HG02759 (cell line): ENCODE data around the gene WRNIP1.

Experiments
- ATAC-seq: cut with Tn5 transposase; IDR thresholded peaks from one replicate; pipeline ENCODE4 v1.9.1; 2021; ENCODE audit warnings: mild to moderate bottlenecking, moderate library complexity; ENCODE audit not compliant: unreplicated experiment

WRNIP1 gene

DNA sequence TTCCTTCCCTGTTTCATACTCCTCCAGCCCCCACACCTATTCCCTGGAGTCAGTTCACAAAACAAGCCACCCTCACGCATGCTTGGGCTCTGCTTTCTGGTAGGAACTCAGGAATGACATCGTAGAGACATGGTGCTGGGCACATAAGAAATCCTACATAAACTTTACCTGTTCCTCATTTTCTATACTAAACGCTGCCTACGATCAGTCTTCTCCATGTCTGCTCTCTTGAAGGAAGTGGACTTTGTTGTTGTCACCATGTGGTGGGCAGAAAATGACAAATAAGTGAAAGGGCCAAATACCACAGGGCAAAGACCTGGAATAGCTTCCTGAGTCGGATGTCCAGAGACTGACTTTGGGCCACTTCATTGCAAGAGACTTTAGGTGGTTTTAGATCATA is 24.6 kb upstream of the WRNIP1 start:
- ATAC-seq, result no peak

DNA sequence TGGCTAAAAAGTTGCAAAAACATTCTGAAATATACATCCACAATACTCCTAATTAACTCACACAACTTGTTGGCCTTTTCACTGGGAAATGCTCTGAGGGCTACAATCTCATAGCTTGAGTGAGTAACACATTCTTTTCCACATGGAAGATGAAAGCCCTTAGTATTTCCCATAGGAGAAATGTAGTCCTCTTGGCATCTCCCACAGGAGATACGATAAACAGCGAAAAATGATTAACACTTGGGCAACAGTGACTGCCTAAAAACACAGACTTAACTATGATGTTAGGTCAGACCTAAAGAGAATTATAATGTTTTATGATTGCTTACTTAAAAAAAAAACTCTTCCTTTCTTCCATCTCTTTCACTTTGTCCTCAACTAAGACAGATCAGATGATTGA is 23.4 kb upstream of the WRNIP1 start:
- ATAC-seq, result no peak

DNA sequence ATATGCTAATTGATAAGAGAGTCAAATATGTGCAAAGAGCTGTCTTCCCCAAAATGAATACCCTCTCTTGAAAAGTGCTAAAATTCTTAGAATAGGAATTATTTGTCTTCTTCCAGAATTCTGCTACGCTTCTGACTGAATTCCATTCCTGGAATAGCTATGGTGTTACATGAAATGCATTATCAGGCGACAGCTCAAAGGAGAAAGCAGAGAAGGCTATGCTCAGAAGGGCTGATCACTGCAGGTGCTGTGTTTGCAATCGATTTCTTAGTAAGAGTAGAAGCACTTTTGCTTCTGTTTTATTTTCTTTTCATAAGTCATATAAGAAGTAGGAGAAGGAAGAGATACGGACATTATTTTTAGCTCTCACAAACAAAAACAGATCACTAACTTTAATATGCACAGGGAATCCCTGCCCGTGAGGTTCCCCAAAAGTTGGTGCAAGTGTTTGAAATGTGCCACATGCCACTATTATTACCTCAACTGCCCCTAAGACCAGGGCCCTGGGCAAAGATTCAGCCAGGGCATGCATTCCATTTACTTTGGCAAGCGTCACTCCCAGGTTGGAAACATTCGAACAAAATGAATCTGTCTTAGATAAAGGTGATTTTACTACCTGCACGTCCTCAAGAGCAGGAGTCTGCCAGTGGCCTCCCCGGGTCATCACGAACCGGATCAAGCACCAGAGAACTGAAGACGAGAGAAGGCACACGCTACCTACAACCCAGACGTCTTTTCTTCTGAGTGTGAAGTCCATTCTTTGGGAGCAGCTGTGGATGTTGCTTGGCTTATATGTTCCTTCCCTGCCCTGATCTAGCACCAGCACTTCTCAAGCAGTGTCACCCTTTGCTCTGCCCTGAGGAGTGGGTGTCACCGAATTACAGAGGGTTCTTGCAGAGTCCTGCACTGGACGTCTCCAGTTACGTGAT is 21.6 kb upstream of the WRNIP1 start:
- no peak for ATAC-seq

DNA sequence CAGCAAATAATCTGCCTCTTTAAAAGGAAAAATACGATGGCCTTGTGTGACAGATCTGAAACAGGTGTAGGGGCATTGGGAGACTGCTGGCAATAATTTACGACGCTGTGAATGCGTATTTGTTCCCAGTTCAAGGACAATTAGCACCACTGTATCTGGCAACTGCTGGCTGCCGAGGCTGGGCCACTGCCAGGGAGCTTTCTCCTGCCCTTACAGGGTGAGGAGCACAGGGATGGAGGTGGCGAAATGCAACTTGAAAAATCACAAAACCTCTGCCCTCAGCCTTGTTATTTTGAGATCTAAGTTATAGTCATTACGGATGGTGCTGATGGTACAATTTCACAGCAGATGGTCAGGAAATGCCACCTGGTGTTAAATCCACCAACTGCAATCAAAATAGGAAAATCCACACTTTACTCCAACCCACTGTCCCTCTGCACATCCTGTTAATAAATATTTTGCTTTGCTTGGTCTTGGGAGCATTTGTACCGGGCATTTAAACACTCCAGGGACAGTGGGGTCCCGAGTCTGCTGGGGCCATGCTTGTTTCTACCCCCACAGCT is 20.9 kb upstream of the WRNIP1 start:
- ATAC-seq, result no peak

DNA sequence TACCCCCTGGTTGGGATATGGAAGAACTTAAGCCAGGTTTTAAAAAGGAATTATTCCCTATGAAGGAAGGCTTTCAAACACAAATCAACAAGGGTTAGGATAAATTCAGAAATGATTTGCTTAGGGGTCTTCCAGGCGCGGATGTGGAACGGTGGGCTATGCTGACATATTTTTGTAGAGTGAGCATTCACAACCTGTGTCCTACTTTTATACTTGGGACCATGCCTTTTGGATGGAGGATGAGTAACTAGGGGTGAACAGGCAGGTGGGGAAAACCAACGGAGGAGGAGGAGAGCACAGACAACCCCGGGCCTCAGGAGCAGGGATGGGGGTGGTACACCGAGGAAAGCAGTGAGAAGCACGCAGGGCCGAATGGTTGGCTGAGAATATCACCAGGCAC is 20.4 kb upstream of the WRNIP1 start:
- no peak for ATAC-seq

DNA sequence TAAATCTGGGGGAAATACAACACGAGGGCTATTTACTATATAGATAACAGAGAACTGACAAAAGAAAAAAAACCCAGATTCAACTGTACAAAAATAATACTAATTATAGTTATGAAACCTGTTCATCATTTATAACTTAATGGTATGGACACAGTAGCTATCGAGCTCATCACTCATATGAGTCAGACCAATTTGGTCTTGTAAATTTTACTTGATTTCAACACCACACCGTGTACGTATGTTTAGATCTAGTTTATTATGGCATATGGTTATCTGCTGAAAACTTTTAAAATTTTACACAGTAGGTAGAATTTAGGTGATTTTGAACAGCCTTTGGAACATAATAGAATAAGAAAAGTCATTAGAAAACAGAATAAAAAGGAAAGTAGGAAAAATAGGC is 19.9 kb upstream of the WRNIP1 start:
- no peak for ATAC-seq

DNA sequence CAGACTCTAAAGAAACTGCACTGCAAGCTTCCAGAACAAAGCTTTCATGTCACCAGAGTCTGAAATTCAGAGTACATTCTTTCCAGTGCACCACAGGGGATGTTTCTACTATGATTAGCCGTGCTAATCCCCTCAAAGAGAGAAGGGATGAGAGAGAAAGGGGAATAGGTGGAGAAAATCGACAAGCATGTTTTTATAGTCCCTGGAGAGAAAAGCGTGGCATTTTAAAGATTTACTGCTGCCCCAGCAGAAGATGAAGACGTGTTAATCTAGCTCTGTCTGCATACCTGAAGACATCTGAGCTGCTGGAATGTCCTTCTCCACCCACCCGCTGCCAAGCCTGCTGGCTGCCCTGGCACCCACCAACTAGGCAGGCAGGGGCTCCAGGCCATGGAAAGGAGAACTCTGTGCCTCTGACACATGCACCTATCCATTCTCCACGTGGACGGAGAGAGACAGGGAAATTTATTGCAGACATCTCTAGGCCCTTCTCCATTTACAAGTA is 18.6 kb upstream of the WRNIP1 start:
- ATAC-seq, result no peak

DNA sequence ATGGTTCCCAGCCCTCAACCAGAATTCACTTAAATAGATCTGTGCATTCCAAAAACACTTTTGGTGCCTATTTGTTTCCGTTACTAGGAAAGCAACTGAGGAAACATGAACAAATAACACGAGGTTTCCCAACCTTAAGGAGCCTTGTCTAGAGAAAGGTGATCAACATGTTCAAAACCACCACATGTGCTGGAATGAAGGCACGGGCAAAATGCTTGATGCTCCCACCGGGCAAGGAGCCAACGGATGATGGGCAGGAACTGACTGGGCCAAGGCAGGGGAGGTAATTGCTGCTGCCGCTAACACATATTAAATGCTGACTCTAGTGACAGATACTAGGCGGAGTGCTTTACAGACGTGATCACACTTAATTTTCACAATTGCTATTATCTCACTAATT is 17.0 kb upstream of the WRNIP1 start:
- no peak for ATAC-seq

DNA sequence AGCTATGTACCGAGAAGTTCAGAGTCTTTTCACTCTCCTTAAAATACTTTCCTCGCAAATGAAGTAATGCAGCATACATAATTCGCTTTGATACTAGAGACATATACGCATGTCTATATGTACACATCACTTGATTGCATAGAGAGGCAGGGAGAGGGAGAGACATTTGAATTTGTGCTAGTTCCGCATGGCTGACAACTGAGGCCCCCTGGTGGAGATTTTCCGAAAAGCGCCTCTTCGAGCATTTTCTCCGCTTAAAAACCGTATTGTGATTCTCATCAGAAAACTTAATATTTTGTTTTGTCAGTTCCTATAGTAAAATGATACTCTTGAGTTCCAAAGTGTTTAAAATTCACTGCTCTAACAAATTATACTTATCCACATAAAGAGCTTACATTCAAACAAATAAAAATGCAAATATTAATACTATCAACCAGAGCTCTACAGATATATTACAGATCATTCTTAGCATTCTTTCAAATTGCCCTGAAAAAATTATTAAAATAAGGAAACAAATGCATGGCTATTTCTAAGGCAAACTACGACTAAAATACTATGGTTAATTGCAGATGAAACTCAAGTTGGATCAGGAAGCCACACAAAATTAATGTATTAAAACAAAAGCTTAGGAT is 15.1 kb upstream of the WRNIP1 start:
- ATAC-seq, result no peak

DNA sequence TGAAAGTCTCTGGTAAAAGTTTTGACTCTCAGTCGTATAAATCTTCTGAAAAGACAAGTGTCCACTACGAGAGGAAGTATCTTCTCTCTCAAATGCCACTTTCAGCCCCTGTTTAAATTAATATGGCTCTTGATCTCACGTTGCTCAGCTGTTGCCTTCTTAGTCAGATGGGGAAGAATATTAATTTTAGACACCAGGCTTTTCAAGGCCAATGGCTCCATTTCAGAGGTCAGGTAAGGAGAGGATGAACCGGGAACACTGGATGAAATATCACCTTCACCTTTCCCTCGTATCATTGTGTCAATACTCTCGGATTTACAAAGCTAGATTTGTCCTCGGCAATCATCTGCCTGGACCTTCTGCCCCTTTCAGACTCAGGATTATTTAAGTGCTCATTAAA is 14.4 kb upstream of the WRNIP1 start, which contains the start of gene MYLK4:
MYLK4 (minus strand) TSS at position 91 of the 400 bp plus-strand sequence. CDS start 1,628 bp downstream, outside the sequence.
- ATAC-seq, result no peak

DNA sequence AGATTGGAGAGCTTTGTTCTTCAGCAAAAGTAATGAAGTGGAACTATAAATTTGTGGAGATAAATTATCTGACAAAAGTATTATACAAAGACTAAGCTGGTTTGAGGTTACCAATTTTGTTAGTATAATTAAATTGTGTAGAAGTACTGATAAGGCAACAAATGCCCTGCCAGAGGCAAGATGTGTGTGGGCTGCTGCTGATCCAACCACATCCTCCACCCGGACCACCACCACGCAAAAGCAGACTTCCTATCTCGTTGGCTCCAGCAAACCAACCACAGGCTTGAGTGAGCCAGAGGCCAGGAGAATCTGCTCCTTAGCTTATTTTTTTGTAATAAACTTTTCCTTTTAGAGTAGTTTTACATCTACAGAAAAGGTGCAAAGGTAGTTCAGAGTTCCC is 13.3 kb upstream of the WRNIP1 start:
- no peak for ATAC-seq

DNA sequence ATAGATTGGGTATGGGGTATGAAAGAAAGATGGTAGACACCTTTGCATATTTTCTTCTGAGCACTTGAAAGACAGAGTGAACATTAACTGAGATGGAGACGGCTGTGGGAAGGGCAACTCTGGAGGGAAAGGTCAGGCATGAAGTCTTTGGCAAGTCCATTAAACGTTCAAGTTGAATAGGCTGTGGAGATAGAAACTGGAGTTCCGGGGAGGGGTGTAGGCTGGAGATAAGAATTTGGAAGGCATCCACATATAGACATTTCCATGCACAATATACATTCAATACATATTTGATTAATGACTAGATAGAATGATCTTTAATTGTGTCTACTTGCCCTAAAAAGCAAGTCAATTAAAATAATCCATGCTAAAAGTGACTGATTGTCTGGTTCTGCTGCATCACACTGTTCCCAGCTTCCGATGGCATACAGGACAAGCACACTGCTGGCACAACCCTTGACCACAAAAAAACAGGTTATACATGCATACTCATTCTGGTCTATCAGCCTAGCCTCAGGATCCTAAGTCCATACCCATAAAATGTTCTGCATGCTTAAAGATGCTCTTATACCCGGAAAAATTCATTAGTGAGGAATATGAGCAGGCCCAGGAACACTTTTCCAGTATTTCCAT is 12.6 kb upstream of the WRNIP1 start:
- ATAC-seq, result no peak

DNA sequence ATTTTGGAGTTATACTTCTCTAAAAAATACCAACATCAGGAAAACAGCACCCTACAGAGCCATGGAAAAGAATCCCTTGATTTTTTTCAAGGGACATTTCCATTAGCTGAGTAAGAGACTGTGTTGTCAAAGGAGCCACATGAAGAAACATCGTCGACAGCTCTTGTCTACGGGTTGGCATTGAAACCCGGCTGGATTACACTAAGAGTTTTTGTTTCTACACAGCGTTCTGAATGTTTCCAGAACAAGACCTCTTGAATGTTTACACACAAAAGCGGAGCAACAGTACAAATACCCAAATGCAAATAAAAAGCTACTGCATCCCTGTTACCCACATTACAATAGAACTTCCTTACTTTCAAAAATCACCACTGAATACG is 12.1 kb upstream of the WRNIP1 start:
- no peak for ATAC-seq

DNA sequence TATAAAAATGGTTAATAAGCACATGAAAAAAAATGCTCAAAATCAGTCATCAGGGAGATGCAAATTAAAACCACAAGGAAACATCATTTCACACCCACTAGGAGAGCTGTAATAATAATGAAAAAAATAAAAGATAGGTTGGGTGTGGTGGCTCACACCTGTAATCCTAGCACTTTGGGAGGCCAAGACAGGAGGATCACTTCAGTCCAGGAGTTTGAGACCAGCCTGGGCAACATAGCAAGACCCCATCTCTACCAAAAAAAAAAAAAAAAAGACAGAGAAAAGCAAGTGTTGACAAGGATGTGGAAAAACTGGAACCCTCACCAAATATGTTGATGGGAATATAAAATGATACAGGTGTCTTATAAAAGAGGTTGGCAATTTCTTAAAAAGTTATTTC is 11.4 kb upstream of the WRNIP1 start:
- no peak for ATAC-seq

DNA sequence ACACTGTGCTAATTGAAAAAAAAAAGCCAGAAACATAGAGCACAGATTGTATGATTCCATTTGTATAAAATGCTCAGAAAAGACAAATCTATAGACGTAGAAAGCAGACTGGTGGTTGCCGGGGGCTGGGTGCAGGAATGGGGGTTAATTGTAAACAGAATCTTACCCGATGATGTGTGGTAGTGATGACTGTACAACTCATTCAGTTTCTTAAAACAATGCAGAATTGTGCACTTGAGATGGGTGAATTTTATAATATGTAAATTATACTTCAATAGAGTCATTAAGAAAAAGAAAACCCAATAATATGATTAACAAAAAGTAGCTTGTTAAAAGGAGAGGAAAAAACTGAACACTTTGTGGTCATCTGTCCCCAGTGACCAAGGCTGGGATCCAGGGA is 10.8 kb upstream of the WRNIP1 start:
- no peak for ATAC-seq

DNA sequence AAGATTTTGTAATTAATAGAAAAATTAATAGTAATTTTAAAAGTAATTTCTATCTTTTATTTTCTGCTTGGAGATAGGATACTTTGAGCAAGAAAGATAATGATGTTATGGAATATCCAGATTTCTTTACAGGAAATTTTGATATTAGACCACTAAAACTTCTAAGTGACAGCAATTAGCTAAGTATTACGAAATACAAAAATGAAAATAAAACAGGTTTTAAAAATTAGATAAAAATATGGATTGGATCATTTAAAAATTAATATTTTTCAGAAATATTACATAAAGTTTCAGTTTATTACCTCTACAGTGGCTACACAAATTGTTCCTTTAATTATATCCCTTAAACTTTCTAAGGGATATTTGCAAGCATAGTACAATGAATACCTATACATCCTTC is 10.3 kb upstream of the WRNIP1 start:
- ATAC-seq, result no peak

DNA sequence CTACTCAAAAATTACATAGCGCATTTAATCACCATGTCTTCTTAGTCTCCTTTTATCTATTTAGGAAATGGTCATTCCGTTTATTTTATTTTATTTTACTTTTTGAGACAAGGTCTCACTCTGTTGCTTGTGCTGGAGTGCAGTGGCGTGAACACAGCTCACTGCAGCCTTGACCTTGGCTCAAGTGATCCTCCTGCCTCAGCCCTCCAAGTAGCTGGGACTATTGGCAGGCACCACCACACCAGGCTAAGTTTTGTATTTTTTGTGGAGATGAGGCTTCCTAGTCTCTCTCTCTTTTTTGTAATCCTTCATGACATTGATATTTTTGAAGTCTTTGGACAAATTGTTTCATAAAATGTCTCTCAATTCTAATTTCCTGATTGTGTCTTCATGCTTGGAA is 9.7 kb upstream of the WRNIP1 start:
- ATAC-seq, result no peak

DNA sequence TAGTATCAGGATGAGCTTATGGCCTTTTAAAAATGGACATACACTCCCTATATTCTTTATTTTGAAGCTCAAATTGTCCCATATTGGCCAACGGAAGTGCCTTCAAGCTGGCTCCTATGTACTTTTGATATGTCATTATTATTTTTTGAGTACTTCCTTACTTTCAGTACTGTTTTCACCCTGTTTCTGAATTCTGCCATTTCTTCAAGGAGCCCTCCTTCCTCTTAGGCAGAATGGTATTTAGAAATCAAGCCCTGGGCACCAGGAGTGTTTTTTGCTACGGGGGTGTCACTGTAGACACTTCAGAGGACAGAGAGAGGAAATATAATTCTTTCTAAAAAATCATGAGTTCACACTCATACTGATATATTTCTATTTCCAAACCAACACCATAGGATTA is 9.0 kb upstream of the WRNIP1 start:
- ATAC-seq, result no peak

DNA sequence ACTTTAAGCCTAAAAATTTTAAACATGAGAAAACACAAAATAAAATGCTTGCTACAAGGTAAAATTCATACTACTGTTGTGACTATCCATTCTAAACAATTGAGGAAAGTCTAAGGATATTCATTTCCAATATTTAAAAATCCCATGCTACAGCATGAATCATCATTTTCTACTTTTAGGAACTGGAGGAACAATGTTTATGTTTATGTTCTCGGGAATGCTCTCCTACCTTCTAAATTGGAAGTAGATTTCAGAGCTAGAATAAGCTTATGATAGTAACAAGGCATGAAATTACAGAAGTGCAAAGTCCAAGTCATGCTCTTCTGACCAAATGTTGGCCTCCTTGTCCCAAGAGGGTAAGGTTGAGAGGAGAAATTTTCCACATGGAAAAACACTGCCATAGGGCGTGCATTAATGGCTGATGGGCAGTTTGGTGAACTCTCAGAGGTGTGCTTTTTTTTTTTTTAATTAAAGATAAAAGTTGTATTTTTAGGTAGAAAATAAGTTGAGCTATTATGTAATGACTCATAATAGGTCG is 8.4 kb upstream of the WRNIP1 start:
- ATAC-seq, result no peak

DNA sequence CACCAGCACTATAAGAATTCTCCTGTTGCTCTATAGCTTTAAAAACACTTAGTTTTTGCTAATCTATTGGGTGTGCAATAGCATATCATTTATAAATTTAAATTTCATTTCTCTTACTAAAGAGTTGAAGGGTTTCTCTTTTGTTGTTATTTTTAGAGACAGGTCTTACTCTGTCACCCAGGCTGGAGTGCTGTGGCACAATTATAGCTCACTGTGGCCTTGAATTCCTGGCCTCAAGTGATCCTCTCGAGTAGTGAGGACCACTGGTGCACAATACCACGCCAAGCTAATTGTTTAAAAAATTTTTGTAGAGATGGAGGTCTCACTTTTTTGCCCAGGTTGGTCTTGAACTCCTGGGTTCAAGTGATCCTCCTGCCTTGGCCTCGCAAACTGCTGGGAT is 6.2 kb upstream of the WRNIP1 start:
- ATAC-seq, result no peak
